NCI-H2196 treated with DMSO at 0.1 percent for 48 hours (cell line): ENCODE measurements around the gene ABL1.
A peak's percentile ranks its signal among the peaks of the same experiment; 100 is the strongest.

ENCODE experiments used
- DNase-seq: peaks from one replicate; lab custom pipeline; 2025; ENCODE audit not compliant: unreplicated experiment; lab: John Stamatoyannopoulos, UW

The ABL1 gene

DNA sequence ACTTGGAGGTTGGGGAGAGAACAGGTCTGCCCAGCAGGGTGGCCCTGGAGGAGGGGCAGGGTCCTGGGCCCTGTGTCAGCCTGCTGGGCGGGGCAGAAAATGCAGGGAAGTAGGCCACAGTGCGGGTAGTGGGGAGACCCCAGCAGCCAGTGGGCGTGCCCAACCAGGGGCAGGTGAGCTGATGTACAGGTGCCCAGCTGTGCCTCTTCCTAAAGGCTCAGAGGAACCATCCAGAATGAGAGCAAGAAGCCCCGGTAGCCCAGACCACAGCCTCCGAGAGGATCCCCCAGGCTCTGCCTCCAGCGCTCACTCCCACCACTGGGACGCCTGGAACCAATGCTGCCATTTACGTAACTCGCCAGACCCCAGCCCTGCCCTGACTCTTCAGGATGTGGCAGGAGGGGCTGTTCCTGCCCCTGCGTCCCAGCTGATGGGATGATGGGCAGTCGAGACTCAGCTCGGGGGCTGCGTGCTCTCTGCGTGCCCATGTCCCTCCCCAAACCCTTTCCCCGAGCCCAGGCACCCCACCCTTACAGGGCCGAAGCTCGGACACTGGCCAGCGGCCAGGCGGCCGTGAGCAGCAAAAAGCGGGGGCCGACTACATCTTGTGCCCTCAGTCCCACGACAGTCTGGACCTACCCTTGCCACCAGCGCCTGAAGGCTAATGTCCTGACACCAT, 79.5 kb downstream of the ABL1 start:
- no peak for DNase-seq

DNA sequence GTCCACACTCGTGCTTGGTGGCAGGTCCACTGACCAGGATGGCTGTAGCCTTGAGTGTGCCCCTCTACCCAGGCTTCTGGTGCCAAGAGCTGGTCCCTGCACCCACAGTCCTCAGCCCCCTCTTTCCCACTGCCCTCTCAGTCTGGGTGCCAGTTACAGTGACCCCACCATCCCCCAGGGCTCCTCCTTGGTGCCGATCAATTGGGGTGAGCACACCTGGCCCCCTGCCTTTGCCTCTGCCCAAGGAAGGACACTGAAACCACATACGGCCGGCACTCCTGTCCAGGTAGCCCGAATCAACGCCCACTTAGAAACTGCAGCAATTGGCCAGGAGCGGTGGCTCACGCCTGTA, 80.0 kb downstream of the ABL1 start:
- no peak for DNase-seq

DNA sequence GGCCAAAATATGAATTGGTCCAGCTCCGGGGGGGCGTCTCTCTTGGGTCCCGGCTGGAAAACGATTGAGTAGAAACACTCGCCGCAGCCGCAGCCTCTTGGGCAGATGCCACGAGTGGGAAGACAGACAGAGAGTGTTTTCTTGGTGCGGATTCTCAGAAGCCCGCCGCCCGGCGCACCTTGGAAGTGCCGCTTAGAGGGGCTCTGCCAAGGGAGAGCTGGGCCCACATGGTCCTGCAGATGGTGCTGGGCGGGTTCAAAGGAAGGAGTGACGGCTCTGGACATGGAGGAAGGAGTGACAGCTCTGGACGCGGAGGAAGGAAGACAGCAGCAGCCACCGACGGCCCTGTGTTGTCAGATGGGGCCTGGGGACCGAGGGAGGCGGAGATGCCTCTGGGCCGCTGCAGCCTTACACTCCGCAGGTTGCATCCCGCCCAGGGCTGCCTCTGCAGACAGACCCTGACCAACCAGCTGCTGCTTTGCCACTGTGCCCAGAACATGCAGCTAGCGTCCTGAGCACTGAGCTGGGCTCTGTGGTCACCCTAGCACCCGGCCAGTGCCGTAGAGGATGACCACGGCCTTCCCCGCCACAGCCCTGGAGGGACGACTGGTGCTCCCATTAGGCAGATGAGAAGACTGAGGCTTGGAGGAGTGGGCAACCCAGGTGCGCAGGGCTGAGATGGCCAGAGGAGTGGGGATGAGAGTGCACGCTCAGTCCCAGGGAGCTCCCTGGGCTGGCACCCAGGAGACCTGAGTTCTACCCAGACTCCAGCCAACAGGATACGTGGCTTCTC, 82.3 kb downstream of the ABL1 start:
- DNase-seq, result no peak

DNA sequence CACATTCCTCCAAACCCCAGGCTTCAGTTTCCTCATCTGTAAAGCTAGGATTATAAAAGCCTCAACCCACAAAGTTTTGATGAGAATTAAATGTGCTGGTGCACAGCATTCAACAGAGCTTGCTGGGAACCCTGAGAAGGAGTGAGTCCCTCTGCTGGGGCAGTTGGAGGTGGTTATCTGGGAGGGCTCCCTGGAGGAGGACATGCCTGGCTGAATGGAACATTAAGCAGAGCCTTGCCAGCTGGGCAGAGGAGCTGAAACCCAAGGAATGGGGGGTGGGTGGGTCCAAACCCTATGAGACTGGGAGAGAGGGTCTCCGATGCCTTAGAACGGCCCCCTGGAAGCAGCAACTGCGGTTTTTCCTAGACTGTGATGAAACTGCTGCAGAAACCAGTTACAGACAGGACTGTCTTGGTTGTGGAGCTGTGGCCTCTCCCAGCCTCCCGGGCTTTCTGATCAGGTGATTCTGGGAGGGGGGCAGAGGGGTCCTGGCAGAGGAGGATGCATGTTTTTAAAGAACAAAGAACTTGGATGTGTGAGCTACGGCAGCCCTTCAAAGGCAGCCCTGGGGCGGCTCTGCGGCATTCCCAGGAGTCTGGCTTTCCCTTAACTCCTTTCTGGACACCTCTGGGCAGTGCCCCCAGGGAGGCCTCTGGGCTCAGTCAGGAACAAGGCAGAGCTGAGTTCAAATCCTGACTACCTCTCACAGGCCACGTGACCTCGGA, 83.2 kb downstream of the ABL1 start:
- DNase-seq, result no peak

DNA sequence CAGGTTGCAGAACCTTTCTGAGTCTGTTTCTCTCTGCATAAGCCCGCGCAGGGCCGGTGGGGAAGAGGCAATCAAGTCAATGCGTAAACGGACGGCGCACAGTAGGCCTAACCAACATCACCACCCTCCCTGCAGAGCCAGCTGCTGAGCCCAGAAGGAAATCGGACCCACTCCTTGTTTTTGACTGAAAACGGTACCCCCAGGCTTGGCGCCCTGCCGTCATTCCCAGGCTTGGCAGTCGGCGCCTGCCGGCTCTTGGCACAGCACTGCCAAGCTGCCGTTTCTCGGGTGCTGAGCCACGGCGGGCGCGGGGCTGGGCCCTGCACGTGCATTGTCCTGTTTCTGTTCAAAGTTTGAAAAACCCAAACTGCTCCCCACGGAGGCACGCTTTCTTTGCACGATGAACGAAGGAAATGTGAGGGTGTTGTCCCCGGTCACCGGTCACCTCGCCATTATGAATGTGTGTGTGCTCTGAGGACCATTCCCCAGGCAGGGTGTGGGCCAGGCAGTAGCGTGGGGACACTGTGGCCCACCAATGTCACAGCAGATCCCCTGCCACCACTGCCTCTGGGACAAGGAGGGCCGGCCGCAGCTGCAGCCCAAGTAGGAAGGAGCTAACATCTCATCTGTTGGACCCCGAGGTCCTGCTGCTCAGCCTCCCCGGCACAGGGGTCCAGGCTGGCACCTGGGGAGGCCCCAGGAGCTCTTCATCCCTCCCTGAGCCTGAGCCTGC, 83.9 kb downstream of the ABL1 start:
- DNase-seq, result no peak

DNA sequence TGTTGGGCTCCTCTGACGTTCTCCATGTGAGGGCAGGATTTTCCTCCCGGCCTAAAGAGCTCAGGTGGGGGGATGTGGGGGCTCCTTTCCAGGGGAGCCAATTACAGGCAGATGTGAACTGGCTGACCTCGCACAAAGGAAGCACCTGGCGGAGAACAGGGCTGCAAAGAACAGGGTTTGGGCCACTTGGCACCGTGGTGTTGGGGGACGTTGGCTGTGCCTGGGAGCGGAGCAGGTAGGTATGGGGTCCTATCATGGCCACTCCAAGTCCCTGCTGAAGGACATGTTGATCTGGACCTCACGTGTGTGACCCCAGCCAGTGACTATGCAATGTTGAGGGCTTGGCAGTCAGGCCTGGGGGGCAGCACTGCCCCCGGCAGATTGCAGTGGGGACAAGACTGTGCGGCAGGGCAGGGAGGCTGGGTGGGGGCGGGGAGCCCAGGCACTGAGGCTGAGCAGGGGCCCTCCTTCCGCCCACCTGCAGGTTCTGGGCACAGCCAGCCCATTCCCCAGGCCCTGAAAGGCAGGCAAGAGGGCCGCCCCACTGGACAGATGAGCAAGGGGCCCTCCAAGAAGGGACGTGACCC, 84.6 kb downstream of the ABL1 start:
- no peak for DNase-seq

DNA sequence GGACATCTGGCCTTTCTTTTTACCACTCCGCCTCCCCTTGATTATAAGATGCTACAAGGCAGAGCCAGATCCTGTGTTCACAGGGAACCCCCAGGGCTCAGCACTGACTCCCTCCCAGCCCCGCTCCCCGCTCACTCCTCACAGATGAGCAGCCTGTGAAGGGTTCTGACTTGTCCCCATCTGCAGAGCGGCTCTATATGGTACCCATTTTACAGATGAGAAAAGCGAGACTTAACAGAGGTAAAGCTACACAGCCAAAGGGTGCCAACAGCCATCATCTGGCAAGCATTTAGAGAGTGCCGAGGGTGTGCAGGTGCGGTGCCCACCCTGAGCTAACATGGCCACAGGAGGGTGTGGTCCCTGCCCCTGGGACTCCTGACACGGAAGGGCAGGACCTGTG, 85.2 kb downstream of the ABL1 start:
- DNase-seq, result no peak

DNA sequence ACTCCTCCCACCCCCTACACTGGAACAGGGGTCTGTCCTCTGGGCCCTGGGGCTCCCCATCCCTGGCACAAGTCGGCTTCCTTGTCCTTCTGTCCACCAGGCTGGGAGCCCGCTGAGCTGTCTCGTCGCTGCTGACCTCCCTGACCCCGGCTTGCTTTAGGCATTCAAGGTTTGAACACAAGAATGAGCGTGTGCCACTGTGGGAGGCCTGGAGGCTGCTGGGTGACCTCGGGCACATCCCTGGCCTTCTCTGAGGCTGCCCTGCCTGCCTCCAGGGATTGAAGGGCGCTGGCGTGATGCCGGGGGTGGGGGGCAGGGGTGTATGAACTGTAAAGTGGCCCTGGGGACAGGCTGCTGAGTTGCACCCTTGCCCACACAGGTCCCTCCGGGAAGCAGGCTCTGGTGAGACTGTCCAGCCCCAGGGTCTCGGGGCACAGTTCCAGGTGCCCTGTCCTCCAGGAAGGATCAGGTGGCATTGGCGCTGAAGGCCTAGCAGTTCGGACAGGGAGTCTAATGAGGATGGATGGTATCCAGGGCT, 85.8 kb downstream of the ABL1 start:
- DNase-seq, result no peak

DNA sequence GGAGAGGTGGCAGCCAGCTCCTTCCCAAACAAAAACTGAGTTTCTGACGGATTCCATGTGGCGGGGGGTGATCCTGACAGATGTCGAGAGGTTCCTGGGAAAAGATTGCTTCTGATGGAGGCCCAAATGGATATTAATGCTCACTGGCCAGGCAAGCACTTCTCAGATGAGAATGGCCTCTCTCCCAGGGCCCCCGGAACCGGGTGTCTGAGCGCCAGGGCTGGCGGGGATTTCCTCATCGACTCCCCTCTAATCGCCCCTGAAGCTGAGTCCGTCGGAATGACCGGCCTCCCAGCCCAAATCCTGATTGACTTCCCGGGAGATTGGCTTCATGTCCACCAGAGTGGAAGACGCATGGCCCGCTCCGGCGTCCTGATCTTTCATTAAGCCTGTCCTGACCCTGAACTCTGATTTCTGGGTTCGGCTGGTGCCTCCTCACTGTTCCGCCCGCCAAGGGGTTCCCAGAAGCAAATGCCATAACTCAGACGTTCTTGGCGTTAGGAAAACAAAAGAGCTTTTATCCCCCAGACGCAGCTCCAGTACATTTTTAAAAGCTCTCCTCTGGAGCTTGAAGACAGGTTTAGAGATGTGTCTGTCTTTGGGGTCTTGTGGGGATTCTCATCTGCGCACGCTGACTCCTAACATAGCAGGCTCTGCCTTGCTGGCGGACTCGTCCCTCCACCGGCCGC, 86.4 kb downstream of the ABL1 start:
- no peak for DNase-seq

DNA sequence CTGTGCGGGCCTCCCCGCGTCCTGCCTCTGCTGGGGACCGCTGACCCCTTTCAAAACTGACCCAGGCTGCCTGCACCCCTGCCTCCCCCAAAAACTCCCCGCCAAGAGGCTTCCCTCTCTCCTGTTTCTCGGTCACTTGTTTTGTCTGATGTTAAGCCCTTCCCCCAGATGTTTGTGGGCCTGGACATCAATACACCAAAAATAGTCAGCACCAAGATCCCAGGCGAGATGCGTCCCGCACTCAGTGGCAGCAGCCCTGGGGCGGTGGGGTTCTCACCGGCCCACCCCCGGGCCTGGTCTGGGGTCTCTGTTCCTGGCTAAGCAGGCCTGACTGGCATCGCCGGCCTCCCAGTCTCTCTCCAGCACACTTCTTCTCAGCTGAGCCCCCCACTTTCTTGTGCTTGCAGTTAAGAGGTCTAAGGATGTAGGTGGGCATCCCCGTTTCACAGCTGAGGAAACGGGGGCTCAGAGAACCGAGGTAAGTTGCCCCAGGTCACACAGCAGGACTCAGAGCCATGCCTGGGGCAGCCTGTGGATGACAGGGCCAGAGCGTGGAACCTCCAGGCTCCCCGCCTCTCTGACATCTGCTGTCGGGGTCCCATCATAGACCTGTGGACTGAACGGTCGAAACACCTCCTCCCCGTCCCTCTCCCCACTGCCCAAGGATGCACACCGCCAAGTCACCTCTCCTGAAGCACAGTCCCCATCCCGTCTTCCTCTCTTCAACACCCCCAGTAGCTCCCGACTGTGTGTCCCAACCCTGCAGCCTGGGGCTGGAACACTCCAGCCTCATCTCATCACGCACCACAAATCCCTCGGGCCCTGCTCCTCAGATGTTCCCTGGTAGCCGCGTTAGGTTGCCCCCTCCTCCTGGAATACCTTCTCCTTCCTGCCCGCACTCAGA, 87.2 kb downstream of the ABL1 start:
- DNase-seq, result no peak

DNA sequence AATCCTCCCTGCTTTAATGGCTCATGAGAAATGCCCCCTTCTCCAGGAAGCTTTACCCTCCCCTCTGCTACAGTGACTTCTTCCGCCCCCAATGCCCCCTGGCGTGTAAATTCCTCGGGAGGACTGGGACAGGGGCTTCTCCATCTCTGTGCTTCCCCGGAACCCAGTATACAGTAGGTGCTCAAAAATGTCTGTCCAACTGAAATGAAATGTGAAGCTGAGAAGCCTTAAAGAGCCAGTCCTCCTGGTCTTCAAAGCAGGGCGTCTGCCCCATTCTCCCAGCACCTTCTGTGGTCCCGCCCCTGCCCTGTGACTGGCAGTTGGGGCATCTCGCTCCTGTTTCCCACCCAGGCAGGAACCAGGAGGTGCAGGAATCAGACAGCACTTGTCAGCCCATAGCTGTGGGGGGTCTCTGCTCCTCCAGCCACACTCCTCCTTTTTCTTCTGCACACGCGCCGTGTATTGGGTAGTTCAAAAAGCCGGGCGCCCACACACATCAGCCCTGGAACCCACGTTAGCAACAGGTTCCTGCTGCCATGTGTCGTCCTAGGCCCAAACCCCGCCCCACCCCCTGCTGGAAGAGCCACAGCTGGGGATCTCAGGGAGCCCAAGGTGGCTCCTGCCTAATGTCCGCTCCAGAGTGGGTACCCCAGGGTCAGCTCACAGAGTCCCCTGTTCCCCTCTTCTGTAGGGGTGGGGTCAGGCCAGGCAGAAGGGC, 88.0 kb downstream of the ABL1 start:
- no peak for DNase-seq

DNA sequence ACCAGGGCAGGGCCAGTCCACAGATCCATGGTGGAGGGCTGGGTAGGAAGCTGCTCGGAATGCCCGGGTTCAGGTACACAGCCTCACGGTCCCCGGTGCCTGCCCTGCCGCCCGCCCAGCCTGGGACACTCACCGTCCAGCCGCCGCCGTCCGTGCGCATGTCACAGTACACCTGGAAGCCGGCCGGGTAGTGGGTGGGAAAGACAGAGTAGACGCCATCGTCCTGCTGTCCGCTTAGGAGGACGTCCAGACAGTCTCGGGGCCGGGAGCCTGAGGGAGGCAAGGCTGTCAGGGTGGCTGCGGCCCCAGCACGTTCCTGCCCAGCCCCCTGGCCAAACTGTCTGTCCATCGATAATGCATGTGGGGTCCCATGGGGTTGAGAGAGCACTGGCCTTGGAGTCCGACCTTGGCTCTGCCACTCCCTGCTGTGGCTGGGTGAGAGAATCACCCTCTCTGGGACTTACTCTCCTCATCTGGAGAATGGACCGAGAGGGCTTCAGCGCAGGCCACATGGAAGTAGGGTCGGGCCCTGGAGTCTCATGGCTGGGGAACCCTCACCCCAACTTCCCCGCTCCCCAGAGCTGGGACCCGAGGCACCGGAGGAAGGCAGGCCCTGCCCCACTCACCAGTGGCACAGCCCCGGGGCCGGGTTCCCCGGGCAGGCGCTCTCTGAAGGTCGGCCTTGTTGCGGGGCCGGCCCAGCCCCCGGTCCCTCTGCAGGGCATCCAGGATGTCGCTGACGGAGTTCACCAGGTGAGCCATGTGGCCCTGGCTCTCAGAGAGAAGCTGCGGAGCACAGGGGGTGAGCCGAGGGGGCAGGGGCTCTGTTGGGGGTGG, 88.8 kb downstream of the ABL1 start:
- no peak for DNase-seq

DNA sequence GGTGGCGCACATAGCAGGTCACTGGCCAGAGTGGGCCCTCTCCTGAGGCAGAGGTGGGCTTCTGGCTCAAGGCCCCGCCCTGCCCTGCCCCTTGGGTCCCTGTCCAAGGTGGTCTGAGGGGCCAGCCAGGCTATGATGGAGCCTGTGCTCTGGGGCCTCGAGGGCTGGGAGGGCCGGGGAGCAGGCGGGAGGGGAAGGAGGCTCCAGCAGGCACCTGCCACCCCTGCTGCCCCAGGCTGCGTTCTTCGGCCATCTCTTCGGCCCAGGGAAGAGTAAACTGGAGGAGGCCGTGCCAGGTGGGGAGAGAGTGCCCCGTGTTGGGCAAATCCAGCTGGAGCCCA, 89.4 kb downstream of the ABL1 start:
- no peak for DNase-seq

DNA sequence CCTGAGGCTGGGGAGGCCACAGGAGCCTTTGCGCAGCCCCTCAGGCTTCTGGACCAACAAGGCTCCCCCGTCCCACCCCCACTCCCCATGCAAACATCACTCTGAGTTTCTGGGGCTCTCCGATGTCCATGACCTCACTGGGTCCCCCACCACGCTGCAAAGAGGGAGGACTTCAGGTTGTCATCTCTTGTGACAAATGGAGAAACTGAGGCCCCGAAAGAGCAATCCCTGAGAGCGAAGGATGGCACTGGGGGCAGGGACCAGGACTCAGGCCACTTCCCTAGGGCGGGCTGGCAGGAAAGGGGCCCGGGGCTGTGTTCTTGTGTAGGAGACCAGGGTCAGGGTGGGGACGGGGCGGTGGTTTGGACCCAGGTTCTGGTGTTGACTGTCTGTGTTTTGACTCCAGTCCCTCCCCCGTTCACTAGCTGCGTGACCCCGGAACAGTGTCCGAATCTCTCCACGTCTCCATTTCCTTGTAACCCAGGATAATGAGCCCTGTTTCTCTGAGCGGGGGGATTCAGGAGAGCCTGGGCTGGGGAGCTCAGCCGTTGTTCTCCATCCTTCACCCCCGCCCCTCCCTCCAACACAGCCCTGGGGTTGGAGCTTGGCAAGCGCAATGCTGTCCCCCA, 90.1 kb downstream of the ABL1 start:
- no peak for DNase-seq

DNA sequence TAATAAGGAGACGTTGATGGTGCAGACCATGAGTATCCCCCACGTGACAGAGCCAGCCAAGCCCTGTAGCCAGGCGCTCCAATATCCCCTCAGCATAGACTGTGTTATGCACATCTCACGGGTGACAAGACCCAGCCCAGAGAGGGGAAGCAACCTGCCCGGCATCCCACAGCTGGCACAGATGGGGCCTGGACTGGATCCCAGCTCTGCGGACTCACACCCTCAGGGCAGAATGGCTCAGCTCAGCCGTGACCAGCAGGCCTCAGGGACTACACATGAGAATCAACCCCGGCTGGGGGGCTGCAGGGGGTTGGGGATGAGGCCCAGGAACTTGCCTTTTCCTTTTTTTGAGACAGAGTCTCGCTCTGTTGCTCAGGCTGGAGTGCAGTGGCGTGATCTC, 92.3 kb downstream of the ABL1 start:
- DNase-seq, result no peak

DNA sequence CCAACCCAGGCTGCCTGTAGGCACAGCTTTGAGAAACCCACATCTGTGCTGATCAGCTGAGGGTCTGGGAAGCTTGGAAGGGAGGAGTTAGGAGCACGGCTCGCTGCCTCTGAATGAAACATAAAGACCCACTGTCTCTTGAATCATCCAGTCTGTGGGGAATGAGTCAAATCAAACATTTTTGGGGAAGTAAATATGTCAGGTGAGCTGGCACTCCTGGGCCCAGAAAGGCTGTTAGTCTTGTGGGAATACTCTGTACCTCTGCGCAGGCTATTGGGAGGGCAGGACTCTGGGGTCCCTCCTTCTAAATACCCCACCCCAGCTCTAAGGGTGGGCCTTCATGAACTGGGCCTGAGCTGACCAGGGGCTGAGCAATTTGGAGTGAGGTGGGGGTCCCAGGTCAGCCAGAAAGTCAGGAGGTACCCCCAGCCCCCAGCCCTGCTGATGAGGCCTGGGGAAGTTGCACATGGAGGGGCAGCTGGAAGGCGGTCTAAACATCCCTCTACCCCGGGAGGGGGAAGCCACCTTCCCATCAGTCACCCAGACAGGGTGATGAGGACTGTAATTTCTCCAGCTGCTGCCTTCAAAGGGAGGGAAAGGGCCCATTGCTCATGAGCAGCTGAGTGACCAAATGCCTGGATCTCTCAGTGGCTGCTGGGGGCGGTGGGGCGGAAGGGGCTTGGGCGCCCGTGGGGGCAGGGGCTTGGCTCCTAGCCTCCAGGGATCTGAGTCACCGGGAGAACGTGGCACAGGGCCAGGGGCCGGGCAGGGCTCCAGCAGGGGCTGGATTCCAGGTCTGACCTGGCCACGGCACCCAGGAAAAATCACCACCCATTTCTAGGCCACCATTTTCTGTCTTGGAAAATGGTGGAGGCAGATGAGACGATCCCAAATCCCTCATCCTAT, 93.2 kb downstream of the ABL1 start:
- DNase-seq, result peak; percentile 36
